22Rv1 (cell line): Measurements from ENCODE around the gene TRIM39.

ENCODE experiments used
- ZFX ChIP-seq: fragments of 450-650 bp; IDR thresholded peaks from 2 replicates; pipeline ENCODE4 v1.6.1; 2017; ENCODE audit warnings: antibody characterized with exemption, borderline replicate concordance
- TF ChIP-seq, protein P1 (sequence below): fragments of 450-650 bp; IDR thresholded peaks from 2 replicates; pipeline ENCODE4 v1.5.1; 2017; ENCODE audit warnings: mild to moderate bottlenecking

DNA sequence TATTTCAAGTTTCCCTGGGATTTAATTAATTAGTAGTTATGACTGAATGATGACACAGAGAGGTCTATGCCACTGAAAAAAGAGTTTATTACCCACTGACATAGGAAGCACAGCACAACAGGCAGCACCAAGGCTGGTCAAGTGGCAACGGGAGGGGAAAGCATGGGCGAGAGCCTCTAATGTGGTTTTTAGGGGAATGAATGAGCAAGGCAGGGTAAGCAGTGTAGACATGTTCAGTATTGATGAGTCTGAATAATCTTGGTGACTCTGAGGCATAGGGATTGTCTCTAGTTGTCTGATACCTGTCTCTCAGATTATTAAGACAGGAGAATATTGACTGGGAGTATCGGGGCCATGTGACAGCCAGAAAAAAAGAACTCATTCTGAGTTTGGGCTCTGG, 64.5 kb downstream of the TRIM39 start:
- TF ChIP-seq, protein P1, sequence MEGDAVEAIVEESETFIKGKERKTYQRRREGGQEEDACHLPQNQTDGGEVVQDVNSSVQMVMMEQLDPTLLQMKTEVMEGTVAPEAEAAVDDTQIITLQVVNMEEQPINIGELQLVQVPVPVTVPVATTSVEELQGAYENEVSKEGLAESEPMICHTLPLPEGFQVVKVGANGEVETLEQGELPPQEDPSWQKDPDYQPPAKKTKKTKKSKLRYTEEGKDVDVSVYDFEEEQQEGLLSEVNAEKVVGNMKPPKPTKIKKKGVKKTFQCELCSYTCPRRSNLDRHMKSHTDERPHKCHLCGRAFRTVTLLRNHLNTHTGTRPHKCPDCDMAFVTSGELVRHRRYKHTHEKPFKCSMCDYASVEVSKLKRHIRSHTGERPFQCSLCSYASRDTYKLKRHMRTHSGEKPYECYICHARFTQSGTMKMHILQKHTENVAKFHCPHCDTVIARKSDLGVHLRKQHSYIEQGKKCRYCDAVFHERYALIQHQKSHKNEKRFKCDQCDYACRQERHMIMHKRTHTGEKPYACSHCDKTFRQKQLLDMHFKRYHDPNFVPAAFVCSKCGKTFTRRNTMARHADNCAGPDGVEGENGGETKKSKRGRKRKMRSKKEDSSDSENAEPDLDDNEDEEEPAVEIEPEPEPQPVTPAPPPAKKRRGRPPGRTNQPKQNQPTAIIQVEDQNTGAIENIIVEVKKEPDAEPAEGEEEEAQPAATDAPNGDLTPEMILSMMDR = no peak
- no peak for TF ChIP-seq ZFX
